ENCODE measurements around the gene ZNF320. TPM values are rescaled to one million over a fixed set of nuclear protein-coding genes. Genes with fewer than 3 reads are reported as not detected.

The ZNF320 gene
- total RNA-seq, 1 experiment from 2014 or later: 26.1 TPM

DNA sequence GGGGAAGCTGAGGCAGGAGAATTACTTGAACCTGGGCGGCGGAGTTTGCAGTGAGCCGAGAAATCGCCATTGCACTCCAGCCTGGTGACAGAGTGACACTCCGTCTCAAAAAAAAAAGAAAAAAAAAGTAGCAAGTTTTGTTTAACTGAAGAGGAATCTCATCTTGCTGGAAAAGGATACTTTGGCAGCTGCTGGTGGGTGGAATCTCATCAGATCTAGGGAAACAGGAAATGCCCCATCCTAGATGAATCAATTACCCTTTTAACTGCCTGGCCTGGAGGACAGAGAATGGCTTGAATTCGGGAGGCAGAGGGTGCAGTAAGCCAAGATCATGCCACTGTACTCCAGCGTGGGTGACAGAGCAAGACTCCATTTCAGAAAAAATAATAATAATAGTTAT is 8.4 kb downstream of the ZNF320 start:
- H3K4ac ChIP-seq (ENCODE audit: low read depth, low read length): no peak overlapping the region
- H3K18ac ChIP-seq (ENCODE audit: insufficient read length, low read depth, low read length): no peak overlapping the region
- H4K8ac ChIP-seq (replicated peaks; ENCODE audit: insufficient read length, low read depth, low read length): no peak overlapping the region
- Mint-ChIP-seq H3K27me3 (ENCODE audit: low read depth) (no peaks in the 10 kb centered on the region), H3K36me3 (ENCODE audit: insufficient read depth in 1 of 3, low read depth in 3 of 3) (peaks cover 63 to 86% (median 75%) of the 10 kb centered on the region in 3 experiments), H3K4me1 (peaks cover 0 to 10% of the 10 kb centered on the region in 2 experiments; a peak in 1 of 4 replicates), H3K4me3 (no peak overlapping the region), H3K9me3 (peaks cover 0 to 2% of the 10 kb centered on the region in 2 experiments; a peak in 2 of 5 replicates), H3K27ac (no peak overlapping the region)
- no peaks in the 10 kb centered on the region for H3K23me2 ChIP-seq (ENCODE audit: insufficient read length, low read depth, low read length, poor library complexity, severe bottlenecking)
- no peak overlapping the region for H3T11ph ChIP-seq (ENCODE audit: low read length)
- H2BK5ac ChIP-seq (ENCODE audit: insufficient read length, low read length): no peak overlapping the region
- H3K4me2 ChIP-seq (ENCODE audit: insufficient read depth, insufficient read length, low read length): no peak overlapping the region
- DNase-seq: no peak
- no peak overlapping the region for H4K5ac ChIP-seq (ENCODE audit: insufficient read length, low read depth, low read length)
- H3K27ac ChIP-seq (ENCODE audit: insufficient read length, low read depth, low read length): no peak overlapping the region
- no peak overlapping the region for H4K91ac ChIP-seq (ENCODE audit: insufficient read length, low read depth, low read length)
- H3K56ac ChIP-seq (ENCODE audit: insufficient read length, low read depth, low read length): no peak overlapping the region
- WGBS (ENCODE audit: extremely low coverage, insufficient read length, low lambda C conversion rate): no CpG with 5 or more reads among the region's 7 CpGs
- H2BK120ac ChIP-seq (ENCODE audit: low read depth, low read length, poor library complexity, severe bottlenecking): no peak overlapping the region
- no peak overlapping the region for H2AK5ac ChIP-seq (ENCODE audit: insufficient read length, low read length)
- no peak overlapping the region for H3K14ac ChIP-seq (ENCODE audit: insufficient read depth, low read length)
- no peaks in the 10 kb centered on the region for H3K27me3 ChIP-seq (ENCODE audit: insufficient read depth, low read length)
- no peak overlapping the region for H2AFZ ChIP-seq (ENCODE audit: low read length)
- no peak overlapping the region for H3K9ac ChIP-seq (ENCODE audit: extremely low read depth, insufficient read length, low read length)
- H3K79me1 ChIP-seq (ENCODE audit: insufficient read depth, low read depth, low read length, poor library complexity, severe bottlenecking): peaks cover 3% of the 10 kb centered on the region
- H2BK15ac ChIP-seq (ENCODE audit: low read depth, low read length): no peak overlapping the region
- TF ChIP-seq, protein P1, sequence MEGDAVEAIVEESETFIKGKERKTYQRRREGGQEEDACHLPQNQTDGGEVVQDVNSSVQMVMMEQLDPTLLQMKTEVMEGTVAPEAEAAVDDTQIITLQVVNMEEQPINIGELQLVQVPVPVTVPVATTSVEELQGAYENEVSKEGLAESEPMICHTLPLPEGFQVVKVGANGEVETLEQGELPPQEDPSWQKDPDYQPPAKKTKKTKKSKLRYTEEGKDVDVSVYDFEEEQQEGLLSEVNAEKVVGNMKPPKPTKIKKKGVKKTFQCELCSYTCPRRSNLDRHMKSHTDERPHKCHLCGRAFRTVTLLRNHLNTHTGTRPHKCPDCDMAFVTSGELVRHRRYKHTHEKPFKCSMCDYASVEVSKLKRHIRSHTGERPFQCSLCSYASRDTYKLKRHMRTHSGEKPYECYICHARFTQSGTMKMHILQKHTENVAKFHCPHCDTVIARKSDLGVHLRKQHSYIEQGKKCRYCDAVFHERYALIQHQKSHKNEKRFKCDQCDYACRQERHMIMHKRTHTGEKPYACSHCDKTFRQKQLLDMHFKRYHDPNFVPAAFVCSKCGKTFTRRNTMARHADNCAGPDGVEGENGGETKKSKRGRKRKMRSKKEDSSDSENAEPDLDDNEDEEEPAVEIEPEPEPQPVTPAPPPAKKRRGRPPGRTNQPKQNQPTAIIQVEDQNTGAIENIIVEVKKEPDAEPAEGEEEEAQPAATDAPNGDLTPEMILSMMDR (conservative IDR thresholded peaks at IDR 0.05): no peak
- peaks cover 1% of the 10 kb centered on the region; the same call in 1 of the 2 replicates for H3K79me2 ChIP-seq (ENCODE audit: insufficient read depth, low read length)
- no peaks in the 10 kb centered on the region for H3K9me3 ChIP-seq (ENCODE audit: control insufficient read depth, low read depth, low read length)
- H3K4me1 ChIP-seq (ENCODE audit: insufficient read depth, low read length): no peaks in the 10 kb centered on the region
- H3K23ac ChIP-seq (ENCODE audit: insufficient read length, low read depth, low read length): no peak overlapping the region
- H4K20me1 ChIP-seq (ENCODE audit: control insufficient read depth, insufficient read depth, insufficient read length): no peaks in the 10 kb centered on the region
- no peak overlapping the region for H2BK12ac ChIP-seq (ENCODE audit: insufficient read length, low read depth, low read length)
- H2BK20ac ChIP-seq (ENCODE audit: low read depth, low read length, poor library complexity, severe bottlenecking): no peak overlapping the region
